Inferior parietal cortex (tissue), 1 donor: ENCODE data around the gene KIF21A.

Source experiments
- DNase-seq: peaks from one replicate; pipeline ENCODE4 v3.0.0-alpha.2; 2016; ENCODE audit errors: extremely low spot score

Gene KIF21A

GRCh38 chr12:39392154-39392925 lies 50.6 kb downstream of the KIF21A start:
- DNase-seq, result no peak

GRCh38 chr12:39390752-39391151 lies 52.2 kb downstream of the KIF21A start:
- no peak for DNase-seq

- no peak for DNase-seq
Measured at GRCh38 chr12:39389399-39390150, 53.3 kb downstream of the KIF21A start.

DNA sequence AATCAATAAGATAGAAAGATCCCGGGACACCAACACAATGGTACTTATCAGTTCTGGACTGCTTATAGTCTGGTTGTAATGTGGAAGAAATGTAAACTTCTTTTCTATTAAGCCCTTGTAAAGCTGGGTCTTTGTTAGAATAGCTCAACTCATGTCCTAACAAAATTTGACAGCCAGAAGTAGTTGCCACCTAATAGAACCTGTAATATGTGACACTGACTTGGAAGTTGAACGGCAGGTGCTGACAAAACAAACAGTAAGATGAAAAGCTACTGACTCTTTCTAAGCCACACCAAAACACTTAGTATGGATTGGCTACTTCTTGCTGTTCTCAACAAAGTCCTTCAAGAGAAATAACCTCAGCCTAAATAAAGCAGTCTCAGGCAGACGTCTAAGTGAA lies 56.6 kb downstream of the KIF21A start:
- DNase-seq, result no peak

GRCh38 chr12:39383114-39383513 lies 59.8 kb downstream of the KIF21A start:
- DNase-seq, result no peak

DNA sequence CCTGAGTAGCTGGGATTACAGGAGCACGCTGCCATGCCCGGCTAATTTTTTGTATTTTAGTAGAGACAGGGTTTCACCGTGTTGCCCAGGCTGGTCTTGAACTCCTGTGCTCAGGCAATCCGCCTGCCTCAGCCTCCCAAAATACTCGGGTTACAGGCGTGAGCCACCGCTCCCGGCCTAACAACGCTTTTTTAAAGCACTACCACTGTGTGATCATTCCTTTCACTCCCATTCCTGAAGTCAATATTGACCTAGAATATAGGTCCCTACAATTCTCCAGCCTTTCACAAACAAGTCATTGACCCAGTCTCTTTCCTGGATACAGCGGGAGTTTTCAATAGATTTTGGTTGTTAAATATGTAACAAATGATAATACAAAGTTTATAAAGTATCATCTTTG lies 62.8 kb downstream of the KIF21A start:
- DNase-seq, result no peak

- DNase-seq, result no peak
Measured at GRCh38 chr12:39378341-39378740, 64.6 kb downstream of the KIF21A start.

DNA sequence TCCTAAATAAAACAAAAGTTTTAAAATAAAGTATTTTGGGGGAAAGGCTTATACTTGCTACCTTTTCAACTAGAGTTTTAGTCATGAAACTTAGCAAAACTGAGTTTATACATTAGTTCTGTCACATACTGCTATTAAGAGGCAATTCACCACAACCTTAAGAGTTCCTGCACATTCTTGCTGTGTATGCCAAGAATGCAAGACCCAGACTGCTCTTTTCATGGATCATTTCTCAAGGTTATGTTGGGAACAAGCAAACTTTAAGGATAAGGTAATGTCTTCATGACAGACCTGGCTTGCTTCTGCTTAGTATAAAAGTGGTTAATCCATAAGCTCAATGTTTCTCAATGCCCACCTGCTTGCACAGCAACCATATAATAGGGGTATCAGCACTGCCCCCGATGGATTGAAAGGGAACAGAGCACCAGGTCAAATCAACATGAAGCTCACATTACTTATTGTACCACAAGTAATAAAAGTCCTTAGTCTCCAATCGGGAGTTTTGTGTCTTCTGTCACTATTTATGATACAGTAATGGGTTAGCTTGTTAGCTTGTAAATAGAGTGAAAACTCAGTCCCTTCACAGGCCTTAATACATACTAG lies 67.6 kb downstream of the KIF21A start:
- DNase-seq, result no peak

DNA sequence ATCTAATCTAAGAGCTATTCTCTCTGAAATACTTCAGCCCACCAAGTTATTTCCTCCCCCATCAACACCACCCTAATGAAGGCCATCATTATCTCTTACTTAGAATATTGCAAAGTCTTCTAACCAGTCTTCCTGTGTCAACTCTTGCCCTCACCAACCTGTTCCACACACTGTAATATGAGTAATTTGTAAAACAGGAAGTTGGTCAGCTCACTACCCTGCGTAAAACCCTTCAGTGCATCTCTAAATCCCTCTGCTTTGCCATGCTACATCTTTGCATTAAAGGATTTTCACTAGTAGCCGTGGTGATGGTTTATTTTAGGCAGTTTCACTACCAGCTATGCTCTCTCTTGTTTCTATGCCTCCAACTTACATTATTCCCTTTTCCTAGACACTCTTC lies 70.0 kb downstream of the KIF21A start:
- no peak for DNase-seq

DNA sequence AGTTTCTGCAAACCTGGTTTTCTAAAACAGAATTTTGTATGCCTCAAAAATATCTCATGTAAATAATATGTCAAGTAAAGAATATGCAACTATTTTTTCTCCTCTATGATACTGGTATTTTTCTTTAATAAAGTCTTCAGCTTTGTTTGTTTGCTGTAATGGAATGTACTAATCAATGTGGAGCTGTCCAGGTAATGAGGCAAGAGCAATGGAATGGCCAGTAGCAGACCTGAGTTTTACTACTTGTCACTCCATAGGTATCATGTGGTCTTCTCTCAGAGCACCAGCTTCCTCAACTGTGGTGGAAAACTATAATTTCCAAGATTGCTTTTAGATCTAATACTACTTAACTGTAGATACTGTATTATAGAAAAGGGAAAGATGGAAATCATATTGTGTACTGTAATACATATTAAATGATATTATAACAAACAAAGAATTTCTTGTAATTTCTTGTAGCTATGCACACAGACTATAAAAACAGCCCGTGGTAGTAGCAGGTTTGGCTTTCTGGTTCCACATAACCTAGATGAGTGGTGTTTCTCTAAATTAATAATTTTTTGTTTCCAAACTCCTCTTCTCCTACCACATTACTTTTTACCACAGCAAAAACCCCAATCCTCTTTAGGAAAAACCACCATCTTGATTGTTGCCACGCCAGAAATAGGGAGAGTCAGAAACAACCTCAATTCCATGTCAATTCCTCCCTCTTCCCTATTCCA lies 70.6 kb downstream of the KIF21A start:
- DNase-seq, result no peak

- DNase-seq, result no peak
Measured at GRCh38 chr12:39369756-39370155, 73.2 kb downstream of the KIF21A start.

GRCh38 chr12:39368891-39369290 lies 74.0 kb downstream of the KIF21A start:
- no peak for DNase-seq

DNA sequence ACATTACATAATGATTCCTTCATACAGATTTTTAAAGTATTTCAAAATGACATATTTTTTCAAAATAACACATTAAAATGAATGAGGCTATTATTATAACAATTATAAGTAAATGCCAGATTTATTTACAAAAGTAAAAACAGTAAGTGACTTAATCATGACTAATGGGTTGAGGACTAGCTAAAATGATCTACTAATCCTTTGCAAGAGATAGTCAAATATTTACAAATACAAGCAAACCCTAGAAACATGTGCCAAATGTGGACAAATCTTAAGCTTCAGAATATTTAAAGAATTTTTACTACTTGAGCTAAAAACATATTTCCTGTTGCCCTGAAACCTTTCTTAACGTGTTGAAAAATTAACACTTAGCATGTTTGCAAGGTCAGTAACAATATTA lies 74.8 kb downstream of the KIF21A start:
- no peak for DNase-seq

DNA sequence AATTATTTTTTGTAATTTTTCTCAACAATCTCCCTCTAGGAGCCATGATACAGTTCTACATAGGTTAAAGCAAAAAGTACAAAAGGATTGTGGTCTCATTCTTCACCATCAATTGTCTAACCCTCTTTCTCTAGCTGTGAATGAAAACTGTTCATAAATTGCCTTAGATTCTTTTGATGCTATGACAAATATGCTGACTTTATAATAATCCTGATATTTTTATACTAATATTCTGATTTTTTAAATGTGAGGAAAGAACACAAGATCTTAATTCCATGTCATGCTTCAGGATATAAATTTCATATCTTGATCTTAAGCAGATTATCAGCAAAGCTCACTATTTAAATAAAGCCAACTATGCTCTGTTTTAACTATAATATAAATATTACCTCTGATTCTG lies 75.4 kb downstream of the KIF21A start:
- DNase-seq, result no peak

- DNase-seq, result peak; percentile 45
Measured at GRCh38 chr12:39365364-39366001, 77.4 kb downstream of the KIF21A start.

- DNase-seq, result no peak
Measured at GRCh38 chr12:39364196-39364595, 78.7 kb downstream of the KIF21A start.

DNA sequence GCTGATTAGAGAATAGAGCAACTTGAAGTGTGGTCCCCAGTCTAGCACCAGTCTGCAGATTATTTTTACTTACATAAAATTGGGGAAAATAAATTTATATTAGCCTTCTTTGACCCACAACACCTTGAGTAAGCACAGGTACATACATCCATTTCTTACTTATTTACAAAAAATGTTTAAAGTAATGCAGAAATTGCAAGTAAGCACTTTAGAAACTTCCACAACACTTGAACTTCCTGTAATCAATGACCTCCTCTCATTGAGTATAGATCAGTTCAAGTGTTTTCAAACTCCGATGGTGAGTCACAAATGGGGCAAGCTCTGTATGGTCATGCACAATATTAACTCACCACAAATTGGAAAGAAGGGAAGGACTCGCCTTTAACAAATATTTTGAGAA lies 83.3 kb downstream of the KIF21A start:
- no peak for DNase-seq

DNA sequence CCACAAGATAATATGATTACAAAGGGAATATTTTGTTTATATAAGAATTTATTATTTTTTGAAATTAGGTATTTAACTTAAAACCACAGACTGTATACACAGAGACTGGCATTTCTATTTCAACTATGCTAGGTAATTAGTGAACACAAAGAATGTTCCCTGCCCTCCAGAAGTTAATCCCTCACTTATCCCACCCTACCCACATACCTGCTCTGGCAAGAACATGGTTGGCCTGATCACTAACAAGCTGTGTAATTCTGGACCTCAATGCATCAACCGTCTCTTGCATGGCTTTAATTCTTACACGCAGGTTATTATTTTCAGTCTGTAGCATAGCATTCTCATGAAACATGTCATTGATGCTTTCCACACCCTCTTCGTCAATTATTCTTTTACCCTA lies 85.9 kb downstream of the KIF21A start:
- DNase-seq, result no peak

DNA sequence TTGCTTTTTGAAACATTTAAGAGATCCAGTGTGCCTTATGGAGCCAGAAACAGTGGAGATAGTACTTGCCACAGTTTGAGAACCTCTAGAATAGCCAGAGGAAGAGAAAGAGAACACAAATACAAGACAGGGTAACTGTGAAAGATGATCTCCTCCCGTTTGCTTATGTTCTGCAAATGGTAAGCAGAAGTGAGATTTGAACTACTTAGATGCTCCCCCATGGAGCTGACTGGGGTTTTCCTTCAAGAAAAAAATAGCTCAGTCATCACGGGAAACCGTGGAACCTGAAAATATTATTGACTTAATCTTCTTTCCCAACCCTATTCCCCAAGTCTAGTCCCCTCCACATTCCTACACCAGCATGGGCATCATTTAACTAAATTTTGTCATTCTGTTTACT lies 87.1 kb downstream of the KIF21A start:
- DNase-seq, result no peak

- no peak for DNase-seq
Measured at GRCh38 chr12:39354955-39355354, 88.0 kb downstream of the KIF21A start.

DNA sequence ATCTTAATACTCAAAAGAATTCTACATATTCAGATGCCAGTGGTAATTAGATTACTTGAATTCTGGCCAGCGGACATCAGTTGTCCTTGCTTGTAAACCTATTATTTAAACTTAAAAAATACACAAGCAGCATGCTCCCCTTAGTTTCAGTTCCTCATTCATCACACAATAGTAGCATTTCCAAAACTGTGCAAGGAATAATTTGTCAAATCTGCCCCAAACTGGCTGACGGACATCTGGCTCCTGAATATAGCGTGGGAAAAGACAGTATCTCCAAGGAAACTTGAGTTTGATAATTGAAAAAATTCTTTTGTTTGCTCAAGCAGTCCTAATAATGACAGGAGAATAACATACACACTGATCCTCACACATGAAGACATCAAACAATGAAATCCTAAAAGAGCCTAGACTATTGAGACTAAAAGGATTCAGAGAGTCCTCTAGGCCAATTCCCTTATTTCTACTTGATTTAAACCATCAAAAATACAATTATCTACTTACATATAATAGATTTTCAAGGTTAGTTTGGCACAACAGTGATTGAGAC lies 90.4 kb downstream of the KIF21A start:
- DNase-seq, result no peak
